ENCODE measurements around the gene MADD. TPM values are rescaled to one million over a fixed set of nuclear protein-coding genes. Genes with fewer than 3 reads are reported as not detected.

The MADD gene
- total RNA-seq, 1 experiment from 2014 or later: 46.2 TPM

GRCh38 chr11:47338396-47339241, 68.7 kb downstream of the MADD start:
- DNase-seq (ENCODE audit: low spot score): no peak

GRCh38 chr11:47340010-47340409, 70.1 kb downstream of the MADD start:
- DNase-seq (ENCODE audit: low spot score): no peak

GRCh38 chr11:47340980-47341775, 71.2 kb downstream of the MADD start:
- no peak for DNase-seq (ENCODE audit: low spot score)

GRCh38 chr11:47342036-47342803, 72.3 kb downstream of the MADD start:
- DNase-seq (ENCODE audit: low spot score): no peak

- no peak for DNase-seq (ENCODE audit: low spot score)
Observed at GRCh38 chr11:47342854-47343253, 72.9 kb downstream of the MADD start.

GRCh38 chr11:47345890-47346563, 76.1 kb downstream of the MADD start:
- no peak for DNase-seq (ENCODE audit: low spot score)

GRCh38 chr11:47347137-47347536, 77.2 kb downstream of the MADD start:
- DNase-seq (ENCODE audit: low spot score): no peak

- no peak for DNase-seq (ENCODE audit: low spot score)
Observed at GRCh38 chr11:47348131-47348802, 78.3 kb downstream of the MADD start.

- DNase-seq (ENCODE audit: low spot score): peak; percentile 77
Observed at GRCh38 chr11:47348859-47349258, 78.9 kb downstream of the MADD start.

GRCh38 chr11:47349521-47350095, 79.7 kb downstream of the MADD start:
- DNase-seq (ENCODE audit: low spot score): no peak

- DNase-seq (ENCODE audit: low spot score): no peak
Observed at GRCh38 chr11:47350315-47350714, 80.4 kb downstream of the MADD start.

- no peak for DNase-seq (ENCODE audit: low spot score)
Observed at GRCh38 chr11:47351156-47352126, 81.5 kb downstream of the MADD start.

- DNase-seq (ENCODE audit: low spot score): no peak
Observed at GRCh38 chr11:47352556-47352955, 82.6 kb downstream of the MADD start, which contains the start of gene MYBPC3. Gene MYBPC3, minus strand, starts transcription at chr11:47352702. Its CDS starts 55 bp downstream, at chr11:47352647.

GRCh38 chr11:47353978-47354774, 84.2 kb downstream of the MADD start:
- DNase-seq (ENCODE audit: low spot score): no peak

GRCh38 chr11:47354913-47355282, 85.0 kb downstream of the MADD start:
- no peak for DNase-seq (ENCODE audit: low spot score)

- peak; percentile 97 for DNase-seq (ENCODE audit: low spot score)
Observed at GRCh38 chr11:47355283-47356128, 85.6 kb downstream of the MADD start.
